ENCODE measurements around the gene CD96. TPM values are rescaled to one million over a fixed set of nuclear protein-coding genes. Genes with fewer than 3 reads are reported as not detected.

Gene CD96
- total RNA-seq, 1 experiment from 2014 or later = not detected

- Histone ChIP-seq H3K4ac (ENCODE audit: low read depth, low read length) (no peak overlapping the region), H4K91ac (ENCODE audit: insufficient read length, low read depth, low read length) (no peak overlapping the region)
- H3K9me3 Mint-ChIP-seq = no peaks in the 10 kb centered on the region
Measured at GRCh38 chr3:111601810-111602209, 59.8 kb downstream of the CD96 start.

More at GRCh38 chr3:111601810-111602209, 59.8 kb downstream of the CD96 start:
- H2BK15ac ChIP-seq (ENCODE audit: low read depth, low read length) = no peak overlapping the region
- no peak overlapping the region for H3T11ph ChIP-seq (ENCODE audit: low read length)
- H4K5ac ChIP-seq (ENCODE audit: insufficient read length, low read depth, low read length) = no peak overlapping the region
- Mint-ChIP-seq H3K36me3 (ENCODE audit: insufficient read depth in 1 of 3, low read depth in 3 of 3) (no peaks in the 10 kb centered on the region), H3K4me1 (no peaks in the 10 kb centered on the region), H3K4me3 (no peak overlapping the region), H3K27me3 (ENCODE audit: low read depth) (peaks cover 2% of the 10 kb centered on the region; the same call in 1 of the 2 replicates), H3K27ac (no peak overlapping the region)
- no peak for TF ChIP-seq CTCF (conservative IDR thresholded peaks at IDR 0.05)
- no peak overlapping the region for H3K27ac ChIP-seq (ENCODE audit: insufficient read length, low read depth, low read length)
- no peak overlapping the region for H2BK12ac ChIP-seq (ENCODE audit: insufficient read length, low read depth, low read length)
- WGBS (ENCODE audit: extremely low coverage, insufficient read length, low lambda C conversion rate) = no CpG with 5 or more reads among the region's 4 CpGs
- no peak overlapping the region for H3K4me2 ChIP-seq (ENCODE audit: insufficient read depth, insufficient read length, low read length)
- no peak overlapping the region for H3K23ac ChIP-seq (ENCODE audit: insufficient read length, low read depth, low read length)
- no peak overlapping the region for H3K14ac ChIP-seq (ENCODE audit: insufficient read depth, low read length)
- no peak overlapping the region for H2BK120ac ChIP-seq (ENCODE audit: low read depth, low read length, poor library complexity, severe bottlenecking)
- H2AK5ac ChIP-seq (ENCODE audit: insufficient read length, low read length) = no peak overlapping the region
- no peaks in the 10 kb centered on the region for H3K27me3 ChIP-seq (ENCODE audit: insufficient read depth, low read length)
- no peaks in the 10 kb centered on the region for H3K4me1 ChIP-seq (ENCODE audit: insufficient read depth, low read length)
- no peak overlapping the region for H2BK5ac ChIP-seq (ENCODE audit: insufficient read length, low read length)
- no peaks in the 10 kb centered on the region for H3K9me3 ChIP-seq (ENCODE audit: control insufficient read depth, low read depth, low read length)
- H4K20me1 ChIP-seq (ENCODE audit: control insufficient read depth, insufficient read depth, insufficient read length) = no peaks in the 10 kb centered on the region
- H3K23me2 ChIP-seq (ENCODE audit: insufficient read length, low read depth, low read length, poor library complexity, severe bottlenecking) = no peaks in the 10 kb centered on the region
- no peak overlapping the region for H3K9ac ChIP-seq (ENCODE audit: extremely low read depth, insufficient read length, low read length)
- H2BK20ac ChIP-seq (ENCODE audit: low read depth, low read length, poor library complexity, severe bottlenecking) = no peak overlapping the region
- no peak overlapping the region for H2AFZ ChIP-seq (ENCODE audit: low read length)
- H3K56ac ChIP-seq (ENCODE audit: insufficient read length, low read depth, low read length) = no peak overlapping the region
- no peaks in the 10 kb centered on the region for H3K79me2 ChIP-seq (ENCODE audit: insufficient read depth, low read length)
- H4K8ac ChIP-seq (replicated peaks; ENCODE audit: insufficient read length, low read depth, low read length) = no peak overlapping the region
- no peak for DNase-seq
- no peaks in the 10 kb centered on the region for H3K79me1 ChIP-seq (ENCODE audit: insufficient read depth, low read depth, low read length, poor library complexity, severe bottlenecking)
- no peak overlapping the region for H3K18ac ChIP-seq (ENCODE audit: insufficient read length, low read depth, low read length)
